VCaP (cell line): ENCODE results near the gene CBARP.

Source experiments
- H3K27ac ChIP-seq: fragments of 450-650 bp; 2 replicates; pipeline ENCODE4 v1.5.1; 2017
- TF ChIP-seq, protein P1 (sequence below): fragments of 450-650 bp; conservative IDR thresholded peaks from 2 replicates; pipeline ENCODE4 v1.5.1; 2017; ENCODE audit warnings: mild to moderate bottlenecking, moderate library complexity

CBARP gene

DNA sequence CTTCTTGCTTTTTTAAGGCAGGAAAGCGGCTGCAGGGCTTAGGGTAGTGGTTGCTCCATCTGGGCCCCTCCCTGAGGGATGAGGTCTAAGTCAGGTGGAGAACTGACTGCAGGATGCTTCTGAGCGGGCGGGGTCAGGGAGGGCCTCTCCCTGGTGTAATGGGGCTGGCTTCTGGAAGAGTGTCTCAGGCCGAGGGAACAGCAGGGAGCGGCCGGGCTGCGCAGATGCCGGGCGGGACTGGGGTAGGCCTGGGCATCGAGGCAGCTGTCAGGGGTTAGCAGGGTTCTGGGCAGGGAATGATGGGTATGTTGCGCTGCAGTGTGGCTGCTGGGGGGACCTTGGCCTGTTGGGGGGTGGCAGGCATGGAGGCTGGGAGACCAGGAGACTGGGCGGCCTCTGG lies 40.3 kb upstream of the CBARP start:
- no peak overlapping the region for H3K27ac ChIP-seq
- TF ChIP-seq, protein P1, sequence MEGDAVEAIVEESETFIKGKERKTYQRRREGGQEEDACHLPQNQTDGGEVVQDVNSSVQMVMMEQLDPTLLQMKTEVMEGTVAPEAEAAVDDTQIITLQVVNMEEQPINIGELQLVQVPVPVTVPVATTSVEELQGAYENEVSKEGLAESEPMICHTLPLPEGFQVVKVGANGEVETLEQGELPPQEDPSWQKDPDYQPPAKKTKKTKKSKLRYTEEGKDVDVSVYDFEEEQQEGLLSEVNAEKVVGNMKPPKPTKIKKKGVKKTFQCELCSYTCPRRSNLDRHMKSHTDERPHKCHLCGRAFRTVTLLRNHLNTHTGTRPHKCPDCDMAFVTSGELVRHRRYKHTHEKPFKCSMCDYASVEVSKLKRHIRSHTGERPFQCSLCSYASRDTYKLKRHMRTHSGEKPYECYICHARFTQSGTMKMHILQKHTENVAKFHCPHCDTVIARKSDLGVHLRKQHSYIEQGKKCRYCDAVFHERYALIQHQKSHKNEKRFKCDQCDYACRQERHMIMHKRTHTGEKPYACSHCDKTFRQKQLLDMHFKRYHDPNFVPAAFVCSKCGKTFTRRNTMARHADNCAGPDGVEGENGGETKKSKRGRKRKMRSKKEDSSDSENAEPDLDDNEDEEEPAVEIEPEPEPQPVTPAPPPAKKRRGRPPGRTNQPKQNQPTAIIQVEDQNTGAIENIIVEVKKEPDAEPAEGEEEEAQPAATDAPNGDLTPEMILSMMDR: no peak

DNA sequence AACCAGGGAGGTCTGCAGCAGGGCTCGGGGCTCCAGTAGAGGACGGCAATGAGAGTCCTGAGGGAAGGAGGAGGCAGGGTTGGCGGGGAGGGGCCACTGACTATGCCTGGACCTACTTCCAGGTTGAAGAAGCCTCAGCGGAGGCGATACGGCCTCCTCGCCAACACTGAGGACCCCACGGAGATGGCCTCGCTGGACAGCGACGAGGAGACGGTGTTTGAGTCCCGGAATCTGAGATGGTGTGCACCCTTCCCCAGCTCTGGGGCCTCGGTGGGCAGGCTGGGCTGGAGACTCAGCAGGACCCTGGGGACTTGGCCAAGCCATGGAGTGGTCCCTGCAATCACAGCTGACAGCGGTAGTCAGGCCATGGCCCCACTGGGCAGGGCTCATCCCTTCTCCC lies 39.3 kb upstream of the CBARP start:
- H3K27ac ChIP-seq: peak overlapping the region; percentile 98
- TF ChIP-seq, protein P1: no peak

DNA sequence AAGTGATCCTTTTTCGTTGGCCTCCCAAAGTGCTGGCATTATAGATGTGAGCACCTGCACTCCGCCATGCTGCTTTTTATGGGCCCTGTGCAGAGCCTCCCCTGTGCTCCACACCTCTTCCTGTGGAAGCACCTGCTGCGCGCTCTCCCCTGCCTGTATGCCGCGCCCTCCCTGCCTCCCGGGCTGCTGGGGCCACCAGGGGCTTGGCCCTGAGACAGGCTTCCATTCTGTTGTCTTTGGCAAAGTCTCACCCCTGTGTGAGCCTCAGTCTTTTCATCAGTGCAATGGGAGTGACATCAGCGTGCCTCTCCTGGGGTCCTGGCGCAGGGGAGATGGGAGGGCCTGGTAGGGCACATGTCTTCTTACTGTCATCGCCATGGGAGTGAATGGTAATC lies 38.8 kb upstream of the CBARP start:
- TF ChIP-seq, protein P1: no peak
- H3K27ac ChIP-seq: peak overlapping the region; percentile 98

DNA sequence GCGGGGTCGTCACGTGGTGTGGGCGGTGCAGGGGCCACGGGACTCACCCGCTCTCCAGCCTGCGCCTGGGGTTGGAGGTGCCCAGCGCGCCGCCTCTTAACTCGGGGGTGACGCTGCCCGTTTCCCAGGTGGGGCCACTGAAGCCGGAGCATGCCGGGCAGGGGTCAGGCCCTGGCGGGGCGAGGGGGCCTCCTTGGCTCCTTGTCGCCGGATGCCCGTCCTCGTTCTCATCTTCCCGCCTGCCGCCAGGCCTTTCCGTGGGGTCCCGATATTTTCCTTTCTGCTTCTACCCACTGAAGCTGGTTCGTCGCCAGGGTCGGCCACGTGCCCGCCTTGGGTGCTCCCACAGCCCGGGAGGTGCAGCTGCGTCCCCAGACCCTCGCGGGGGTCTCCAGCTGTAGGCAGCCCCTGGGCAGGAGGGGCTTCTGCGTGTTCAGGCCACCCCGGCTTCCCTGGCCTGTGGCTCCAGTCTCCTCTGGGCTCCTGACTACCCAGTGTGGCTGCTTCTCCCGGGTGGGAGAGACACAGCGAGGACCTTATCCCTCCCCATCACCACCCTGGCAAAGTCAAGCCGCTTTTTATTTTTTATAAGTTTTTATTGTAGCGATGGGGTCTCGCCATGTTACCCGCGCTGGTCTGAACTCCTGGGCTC lies 38.3 kb upstream of the CBARP start:
- H3K27ac ChIP-seq: peak overlapping the region; percentile 98
- TF ChIP-seq, protein P1: no peak

DNA sequence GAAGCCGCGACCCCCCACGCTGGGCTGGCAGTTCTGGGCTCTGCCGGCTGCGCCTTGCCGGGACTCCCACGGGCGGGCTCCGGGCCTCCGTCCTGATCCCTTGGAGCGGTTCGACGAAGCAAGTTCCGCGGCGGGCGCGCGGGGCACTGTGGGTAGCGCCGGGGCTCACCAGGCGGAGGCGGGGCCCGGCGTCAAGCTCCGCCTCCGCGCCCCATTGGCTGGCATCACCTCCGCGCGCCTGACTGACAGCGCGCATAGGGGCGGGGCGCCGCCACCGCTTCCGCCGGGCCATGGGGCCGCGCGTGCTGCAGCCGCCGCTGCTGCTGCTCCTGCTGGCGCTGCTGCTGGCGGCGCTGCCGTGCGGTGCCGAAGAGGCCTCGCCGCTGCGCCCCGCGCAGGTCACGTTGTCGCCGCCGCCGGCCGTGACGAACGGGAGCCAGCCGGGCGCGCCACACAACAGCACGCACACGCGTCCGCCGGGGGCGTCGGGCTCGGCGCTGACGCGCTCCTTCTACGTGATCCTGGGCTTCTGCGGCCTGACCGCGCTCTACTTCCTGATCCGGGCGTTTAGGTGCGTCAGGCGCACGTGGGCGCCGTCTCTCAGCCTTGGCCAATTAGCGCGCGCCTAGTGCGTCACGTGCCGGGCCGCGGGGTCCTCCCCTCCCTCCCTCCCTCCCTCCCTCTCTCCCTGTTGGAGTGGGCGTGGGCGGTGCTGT lies 37.6 kb upstream of the CBARP start, which contains the start of gene FAM174C:
Gene FAM174C, plus strand, starts transcription at position 271 of the 716 bp plus-strand sequence. Its CDS starts 20 bp downstream, at position 291.
- H3K27ac ChIP-seq: peak within 1 kb of the TSS; percentile 98
- TF ChIP-seq, protein P1: no peak

DNA sequence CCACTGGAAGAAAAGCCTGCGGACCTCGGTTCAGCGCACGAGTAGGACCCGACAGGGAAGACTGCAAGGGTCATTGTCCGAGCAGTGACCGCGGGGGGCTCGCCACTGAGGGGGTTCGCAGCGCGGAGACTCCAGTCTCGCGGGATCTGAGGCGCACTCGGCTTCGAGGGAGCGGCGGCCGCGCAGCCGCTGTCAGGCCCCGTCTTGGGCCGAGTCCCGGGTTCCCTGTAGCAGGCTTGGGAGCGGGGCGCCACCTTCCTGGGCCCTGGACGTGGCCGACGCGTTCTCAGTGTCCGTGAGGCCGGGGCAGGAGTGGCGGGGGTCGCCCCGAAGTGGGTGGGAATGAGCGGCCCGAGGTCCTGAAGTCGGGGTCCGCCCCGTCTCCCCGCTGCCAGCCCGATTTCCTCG lies 37.1 kb upstream of the CBARP start:
- TF ChIP-seq, protein P1: no peak
- H3K27ac ChIP-seq: peak overlapping the region; percentile 98

DNA sequence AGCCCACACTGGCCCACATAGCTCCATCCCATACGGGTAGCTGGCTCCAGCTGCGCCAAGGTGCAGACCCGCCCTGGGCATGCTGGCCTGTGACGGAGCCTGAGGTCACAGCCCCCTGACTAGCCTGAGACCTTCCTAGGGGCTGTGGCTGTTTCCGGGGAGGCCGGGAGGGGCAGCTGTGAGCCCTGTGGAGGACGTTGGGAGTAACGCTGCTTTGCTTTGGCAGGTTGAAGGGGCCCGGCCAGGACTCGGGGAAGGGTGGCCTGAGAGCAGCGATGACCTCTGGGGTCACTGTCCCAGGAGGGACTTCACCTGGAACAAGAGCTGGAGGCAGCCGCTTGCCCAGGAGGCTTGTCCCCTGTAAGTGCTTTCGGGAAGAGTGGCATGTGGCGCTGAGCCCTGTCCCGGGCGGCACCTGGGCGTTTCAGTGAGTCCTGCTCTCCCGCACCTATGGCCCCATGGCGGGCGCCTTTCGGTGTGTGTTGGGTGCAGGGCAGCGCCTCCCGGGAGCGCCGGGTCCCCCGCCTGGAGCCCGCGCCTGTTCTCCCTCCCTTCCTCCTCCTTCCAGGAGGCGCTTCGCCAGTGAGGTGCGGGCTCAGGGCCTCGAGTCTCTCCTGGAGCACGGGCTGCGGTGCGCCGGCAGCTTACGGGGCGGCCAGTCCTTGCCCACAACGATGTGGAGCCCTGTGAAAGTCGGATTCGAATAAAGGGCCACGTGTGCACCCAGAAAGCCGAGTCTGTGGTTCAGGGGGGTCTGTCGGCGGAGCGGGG lies 36.5 kb upstream of the CBARP start:
- TF ChIP-seq, protein P1: no peak

More for the DNA sequence above, 36.5 kb upstream of the CBARP start:
- peak overlapping the region; percentile 98 for H3K27ac ChIP-seq
